Activated gamma-delta T cell treated with Interleukin-2 at 50 U/mL for 16 hours (primary cell): ENCODE measurements around the gene FEZF1.
"Not testable (repeated sequence)": the region's sequence is repeated elsewhere in the genome, so short reads cannot be mapped to it uniquely, and the experiment has no call there.

ENCODE experiments used
- DNase-seq: peaks from one replicate; pipeline ENCODE4 v3.0.0-alpha.2; 2020

FEZF1 gene

GRCh38 chr7:122306320-122307227, 2.0 kb upstream of the FEZF1 start:
- no peak for DNase-seq

GRCh38 chr7:122305475-122306319, 1.1 kb upstream of the FEZF1 start:
- no peak for DNase-seq

GRCh38 chr7:122304996-122305421, 459 bp upstream of the FEZF1 start:
- no peak for DNase-seq

- no peak for DNase-seq
Observed at GRCh38 chr7:122303531-122304318, 825 bp downstream of the FEZF1 start.

DNA sequence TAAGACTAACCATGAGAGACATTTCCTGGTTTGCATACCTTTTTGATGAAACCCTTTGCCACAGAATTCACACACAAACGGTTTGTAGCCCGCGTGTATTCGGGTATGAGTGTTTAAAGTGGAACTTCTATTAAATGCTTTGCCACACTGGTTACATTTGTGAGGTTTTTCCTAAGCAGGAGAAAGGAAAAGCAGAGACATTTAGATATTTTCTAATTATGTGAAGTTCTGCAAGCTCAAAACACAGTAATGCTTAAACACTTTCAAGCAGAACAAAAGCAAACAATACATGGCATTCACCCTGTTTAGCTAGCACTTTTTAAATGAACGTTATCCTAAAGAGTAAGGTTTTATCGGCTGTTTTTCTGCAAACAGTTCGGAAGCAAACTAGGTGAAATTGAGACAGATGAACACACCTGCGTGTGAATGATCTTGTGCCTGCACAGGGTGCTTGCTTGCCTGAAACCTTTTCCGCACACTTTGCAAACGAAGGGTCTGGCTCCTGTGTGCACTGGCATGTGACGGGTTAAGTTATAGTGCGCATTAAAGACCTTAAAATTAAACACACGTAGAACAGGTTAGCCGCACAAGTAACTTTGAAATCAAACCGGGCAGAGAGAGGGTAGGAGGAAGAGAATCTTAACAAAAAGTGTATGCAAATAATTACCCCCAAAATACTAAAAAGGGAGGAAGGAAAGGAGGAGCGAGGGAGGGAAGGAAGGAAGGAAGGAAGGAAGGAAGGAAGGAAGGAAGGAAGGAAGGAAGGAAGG, 1.6 kb downstream of the FEZF1 start:
- no peak for DNase-seq

- no peak for DNase-seq
Observed at GRCh38 chr7:122301858-122302760, 2.4 kb downstream of the FEZF1 start.

DNA sequence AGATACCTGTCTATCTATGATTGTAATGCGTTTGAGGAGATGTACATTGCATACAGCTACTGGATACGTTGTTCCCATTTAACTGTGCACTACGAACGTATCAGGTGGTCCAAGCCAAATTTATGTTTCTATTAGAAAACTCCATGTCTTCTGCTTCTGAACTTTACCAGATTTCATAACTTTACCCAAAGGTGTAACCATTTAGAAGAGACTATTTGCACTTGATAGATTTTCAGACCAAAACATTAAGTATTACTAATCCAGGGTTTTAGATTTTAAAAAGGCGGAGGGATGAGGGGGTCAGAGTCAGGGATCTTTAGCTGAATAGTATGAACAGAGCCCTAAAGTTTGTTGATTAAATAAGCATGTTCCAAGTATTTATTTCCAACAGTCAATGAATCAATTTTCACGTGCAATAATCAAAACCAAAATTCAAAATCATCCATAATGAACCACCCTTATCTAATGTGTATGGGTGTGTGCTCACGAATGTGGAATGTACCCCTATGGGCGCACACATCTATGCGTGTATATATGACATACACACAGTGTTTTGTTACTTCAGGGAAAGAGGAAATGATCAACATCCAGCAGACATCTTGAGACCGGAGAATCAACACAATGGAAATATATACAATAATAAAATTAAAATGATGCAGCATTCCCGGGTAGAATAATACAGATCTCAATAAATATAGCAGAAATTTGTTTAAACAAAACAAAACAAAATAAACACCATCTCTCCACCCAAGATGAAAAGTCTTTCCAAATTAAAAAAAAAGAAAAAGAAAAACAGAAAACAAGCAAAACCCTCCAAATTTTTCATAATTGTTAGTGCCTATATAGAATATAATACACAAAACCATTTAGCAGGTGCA, 3.4 kb downstream of the FEZF1 start:
- DNase-seq = no peak

DNA sequence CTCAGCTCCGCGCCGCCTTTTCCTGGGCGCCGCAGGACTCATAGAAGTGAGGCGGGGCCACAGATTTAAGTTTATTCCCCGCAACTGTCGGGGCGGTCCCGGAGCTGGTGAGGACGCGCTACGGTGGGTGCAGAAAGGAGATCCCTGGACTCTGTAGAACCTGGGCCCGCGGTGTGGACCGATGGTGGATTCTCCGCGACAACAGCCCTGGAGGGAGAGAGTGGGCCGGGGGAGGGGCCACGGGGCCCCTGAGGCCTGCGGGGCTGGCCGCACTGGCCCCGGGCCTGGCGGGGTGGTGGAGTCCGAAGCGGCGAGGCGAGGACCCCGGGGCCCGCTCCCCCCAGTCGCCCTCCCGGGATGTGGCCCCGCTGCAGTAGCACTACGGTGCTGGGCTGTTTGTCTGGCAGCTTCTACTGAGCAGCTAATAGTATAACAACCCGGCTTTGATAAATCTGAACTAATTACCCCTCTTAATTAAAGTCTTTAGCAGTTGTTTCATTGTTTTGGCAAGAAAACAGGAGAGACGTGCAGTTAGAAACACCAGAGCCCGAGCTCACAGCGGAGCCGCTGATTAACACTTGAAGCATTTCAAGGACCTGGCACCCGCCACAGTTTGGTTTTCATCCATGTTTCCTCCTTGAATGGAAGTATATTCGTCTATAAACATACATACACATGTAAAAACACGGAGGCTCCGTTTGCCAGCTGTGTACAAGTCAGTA, 4.2 kb downstream of the FEZF1 start:
- no peak for DNase-seq

- DNase-seq = no peak
Observed at GRCh38 chr7:122299624-122300210, 4.8 kb downstream of the FEZF1 start.

DNA sequence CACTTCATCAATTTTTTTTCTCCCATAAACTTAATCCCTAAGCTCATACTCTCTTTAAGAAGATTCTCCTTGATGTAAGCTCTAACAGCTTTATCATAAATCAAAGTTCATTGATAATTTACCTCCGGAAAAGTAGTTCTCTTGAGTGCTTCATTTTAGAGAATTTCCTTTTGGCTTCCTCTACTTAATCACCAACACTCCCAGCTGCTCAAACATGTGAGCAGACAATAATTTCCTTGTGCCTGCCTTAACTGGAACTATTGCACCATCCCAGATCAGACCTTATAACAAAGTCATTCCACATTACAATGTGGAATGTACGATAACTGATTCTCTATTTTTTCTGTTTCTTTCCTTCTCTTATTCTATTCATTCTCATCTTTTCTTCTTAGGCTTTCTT, 5.9 kb downstream of the FEZF1 start:
- DNase-seq = no peak

DNA sequence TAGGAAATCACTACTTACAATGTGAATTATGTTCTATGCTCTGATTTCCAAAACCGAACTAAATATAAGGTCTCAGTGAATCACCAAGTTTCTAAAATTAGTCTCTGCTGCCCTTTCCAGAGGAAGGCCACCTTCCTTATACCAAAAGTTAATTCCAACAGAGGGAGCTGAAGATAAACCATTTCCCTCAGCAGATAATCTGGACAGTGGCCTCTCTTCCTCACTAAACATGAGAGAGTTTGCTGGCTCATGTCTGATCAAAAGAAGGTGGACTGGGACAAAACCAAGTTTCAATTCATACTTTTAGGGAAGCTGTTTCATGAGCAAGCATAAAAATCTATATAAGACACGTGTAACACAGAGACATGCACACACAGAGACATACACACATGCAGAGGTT, 6.4 kb downstream of the FEZF1 start:
- no peak for DNase-seq

- DNase-seq = no peak
Observed at GRCh38 chr7:122291189-122291588, 13.4 kb downstream of the FEZF1 start.

DNA sequence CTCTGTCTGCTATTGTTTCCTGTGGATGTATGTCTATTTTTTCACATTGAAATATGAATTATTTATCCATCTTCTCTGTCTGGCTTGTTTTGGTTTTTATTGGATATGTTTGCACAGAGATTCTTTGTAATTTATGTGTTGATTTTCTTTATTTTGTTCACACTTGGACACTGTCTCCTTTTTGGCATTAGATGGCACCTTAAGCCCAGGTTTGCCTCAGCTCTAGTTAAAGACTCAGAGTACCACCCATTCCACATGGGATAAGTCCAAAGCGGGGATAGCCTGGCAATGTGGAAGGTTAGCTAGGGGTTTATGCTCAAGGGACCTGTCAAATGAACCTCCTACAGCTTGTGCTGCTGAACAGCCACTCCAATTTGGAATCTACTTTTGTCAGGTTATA, 14.1 kb downstream of the FEZF1 start:
- DNase-seq = no peak

DNA sequence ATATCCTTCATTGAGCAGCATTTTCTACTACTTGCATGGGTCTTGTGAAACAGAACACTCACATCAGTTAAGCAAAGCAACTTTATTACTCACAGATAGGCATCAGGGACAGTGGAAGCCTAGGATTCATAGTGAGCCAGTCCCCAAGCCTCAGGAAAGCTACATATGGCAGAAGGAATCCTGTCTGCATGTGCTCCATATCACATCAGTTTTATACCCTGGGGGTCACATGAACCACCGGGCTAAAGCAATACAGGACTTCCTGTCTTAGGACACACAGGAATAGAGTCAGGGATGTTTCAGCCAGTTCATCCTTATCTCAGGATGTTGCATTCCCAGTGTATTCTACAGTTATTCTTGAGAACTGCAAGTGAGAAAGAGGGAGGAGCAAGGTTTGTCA, 15.1 kb downstream of the FEZF1 start:
- DNase-seq = no peak

DNA sequence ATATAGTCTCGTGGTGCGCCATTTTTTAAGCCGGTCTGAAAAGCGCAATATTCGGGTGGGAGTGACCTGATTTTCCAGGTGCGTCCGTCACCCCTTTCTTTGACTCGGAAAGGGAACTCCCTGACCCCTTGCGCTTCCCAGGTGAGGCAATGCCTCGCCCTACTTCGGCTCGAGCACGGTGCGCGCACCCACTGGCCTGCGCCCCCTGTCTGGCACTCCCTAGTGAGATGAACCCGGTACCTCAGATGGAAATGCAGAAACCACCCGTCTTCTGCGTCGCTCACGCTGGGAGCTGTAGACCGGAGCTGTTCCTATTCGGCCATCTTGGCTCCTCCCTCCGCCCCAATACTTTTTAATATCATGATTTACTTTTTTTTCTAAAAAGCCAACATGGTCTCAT, 19.9 kb downstream of the FEZF1 start:
- DNase-seq = not testable (repeated sequence)

DNA sequence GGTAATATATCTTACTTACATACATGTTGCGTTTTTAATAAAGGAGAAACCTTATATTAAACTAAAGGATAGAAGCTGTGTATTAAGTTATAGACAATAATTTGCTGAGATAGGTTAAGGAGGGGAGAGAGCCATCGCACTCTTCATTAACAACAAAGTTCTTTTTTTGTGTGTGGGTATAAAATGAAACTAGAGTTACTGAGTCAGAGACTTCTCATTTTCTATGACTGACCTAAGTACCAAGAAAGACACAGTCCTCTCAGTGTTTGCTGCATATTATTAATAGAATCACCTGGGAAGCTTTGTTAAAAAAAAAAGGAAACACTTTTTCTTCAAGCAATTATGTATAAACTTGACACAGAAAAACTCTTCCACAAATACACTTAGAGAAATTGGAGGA, 31.4 kb downstream of the FEZF1 start:
- no peak for DNase-seq

- DNase-seq = no peak
Observed at GRCh38 chr7:122269241-122269640, 35.3 kb downstream of the FEZF1 start.

- no peak for DNase-seq
Observed at GRCh38 chr7:122268101-122268500, 36.4 kb downstream of the FEZF1 start.

- DNase-seq = no peak
Observed at GRCh38 chr7:122262246-122262645, 42.3 kb downstream of the FEZF1 start.
